ENCODE measurements around the gene MDGA2.
"Not testable (repeated sequence)": the region's sequence is repeated elsewhere in the genome, so short reads cannot be mapped to it uniquely, and the experiment has no call there.

The MDGA2 gene

GRCh38 chr14:47626151-47627035, 49.0 kb downstream of the MDGA2 start:
- Histone ChIP-seq H3K4me3 (no peak overlapping the region), H3K27ac (no peak overlapping the region)

DNA sequence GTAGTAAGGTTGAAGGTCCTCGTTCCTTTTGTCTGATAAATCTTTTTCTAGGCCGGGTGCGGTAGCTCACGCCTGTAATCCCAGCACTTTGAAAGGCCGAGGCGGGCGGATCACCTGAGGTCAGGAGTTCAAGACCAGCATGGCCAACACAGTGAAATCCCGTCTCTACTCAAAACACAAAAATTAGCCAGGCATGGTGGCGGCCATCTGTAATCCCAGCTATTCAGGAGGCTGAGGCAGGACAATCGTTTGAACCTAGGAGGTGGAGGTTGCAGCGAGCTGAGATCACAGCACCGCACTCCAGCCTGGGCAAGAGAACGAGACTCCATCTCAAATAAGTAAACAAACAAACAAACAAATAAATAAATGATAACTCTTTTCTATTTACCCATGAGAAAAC, 51.3 kb downstream of the MDGA2 start:
- H3K27ac ChIP-seq = not testable (repeated sequence)

GRCh38 chr14:47619392-47619791, 56.0 kb downstream of the MDGA2 start:
- Histone ChIP-seq H3K27ac (no peak overlapping the region), H3K4me3 (no peak overlapping the region)

More for the DNA sequence above, 51.3 kb downstream of the MDGA2 start:
- not testable (repeated sequence) for H3K4me3 ChIP-seq

DNA sequence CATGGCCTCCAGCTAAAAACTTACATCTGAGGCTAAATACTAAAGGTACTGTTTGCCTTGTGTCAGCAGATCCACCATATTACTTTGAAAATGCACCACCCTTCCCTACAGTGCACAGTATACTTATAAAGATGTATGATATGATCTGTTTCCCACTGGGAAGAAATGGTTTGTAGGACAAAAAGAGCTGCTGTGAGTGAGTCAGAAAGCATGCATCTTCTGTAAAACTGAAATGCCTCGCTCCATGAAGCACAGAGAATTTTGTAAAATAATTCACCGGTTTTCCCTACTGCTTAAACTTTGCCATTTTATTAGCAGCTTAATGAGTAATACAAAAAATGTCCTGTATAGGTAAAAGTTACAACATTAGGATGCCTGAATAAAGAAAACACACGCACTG, 68.8 kb downstream of the MDGA2 start:
- Histone ChIP-seq H3K27ac (no peak overlapping the region), H3K4me3 (no peak overlapping the region)

DNA sequence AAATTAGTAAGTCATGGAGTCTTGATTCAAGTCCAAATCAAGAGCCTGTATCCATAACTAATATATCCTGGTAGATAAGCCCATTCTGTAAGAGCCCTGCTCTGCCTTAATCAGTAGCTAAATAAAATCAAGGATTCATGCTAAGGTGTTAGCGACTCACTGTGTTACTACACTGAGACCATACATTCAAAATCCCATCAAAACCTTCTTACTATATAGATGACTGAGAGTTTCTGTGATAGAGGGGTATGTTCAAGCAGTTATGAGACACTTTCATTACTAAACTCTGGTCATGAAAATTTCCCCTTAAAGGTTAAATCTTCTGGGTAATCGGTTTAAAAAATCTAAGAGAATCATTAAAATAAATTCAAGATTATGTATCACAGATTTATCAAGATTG, 78.5 kb downstream of the MDGA2 start:
- Histone ChIP-seq H3K27ac (no peak overlapping the region), H3K4me3 (no peak overlapping the region)

DNA sequence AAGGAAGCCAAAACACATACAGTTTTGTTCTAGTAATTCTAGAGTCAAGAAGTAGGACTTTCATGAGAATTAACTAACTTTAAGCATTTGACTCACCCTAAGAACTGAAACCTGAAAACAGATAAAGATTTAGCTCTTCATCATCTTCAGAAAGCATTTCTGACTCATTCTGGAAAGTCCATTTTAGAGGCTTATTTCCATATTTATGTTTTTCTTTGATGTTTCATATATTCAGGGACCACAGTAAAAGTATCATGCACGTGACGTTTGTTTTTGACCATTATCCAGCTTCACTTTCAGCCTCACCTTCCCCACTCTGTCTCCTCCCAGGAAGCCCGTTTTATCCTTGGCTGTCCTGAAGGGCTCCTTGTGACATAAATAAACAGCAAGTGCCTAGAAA, 79.2 kb downstream of the MDGA2 start:
- Histone ChIP-seq H3K4me3 (no peak overlapping the region), H3K27ac (no peak overlapping the region)

DNA sequence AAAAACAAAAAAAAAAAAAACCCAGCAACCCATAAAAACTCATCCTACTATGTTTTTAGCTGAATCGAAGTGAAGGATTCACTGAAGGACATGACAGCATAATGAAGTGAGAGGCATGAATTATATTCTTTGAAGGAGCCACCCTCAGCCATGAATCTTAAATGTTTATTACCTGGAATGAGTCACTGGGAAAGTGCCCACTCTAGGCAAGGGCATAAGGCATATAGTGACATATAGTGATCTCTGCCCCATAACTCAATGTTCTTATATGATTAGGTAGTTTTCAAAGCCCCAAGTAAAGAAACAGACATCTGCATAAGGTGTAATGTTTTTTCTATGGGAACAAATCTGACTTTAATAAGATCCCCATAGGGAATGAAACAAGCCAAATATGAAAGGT, 79.9 kb downstream of the MDGA2 start:
- Histone ChIP-seq H3K4me3 (no peak overlapping the region), H3K27ac (no peak overlapping the region)

DNA sequence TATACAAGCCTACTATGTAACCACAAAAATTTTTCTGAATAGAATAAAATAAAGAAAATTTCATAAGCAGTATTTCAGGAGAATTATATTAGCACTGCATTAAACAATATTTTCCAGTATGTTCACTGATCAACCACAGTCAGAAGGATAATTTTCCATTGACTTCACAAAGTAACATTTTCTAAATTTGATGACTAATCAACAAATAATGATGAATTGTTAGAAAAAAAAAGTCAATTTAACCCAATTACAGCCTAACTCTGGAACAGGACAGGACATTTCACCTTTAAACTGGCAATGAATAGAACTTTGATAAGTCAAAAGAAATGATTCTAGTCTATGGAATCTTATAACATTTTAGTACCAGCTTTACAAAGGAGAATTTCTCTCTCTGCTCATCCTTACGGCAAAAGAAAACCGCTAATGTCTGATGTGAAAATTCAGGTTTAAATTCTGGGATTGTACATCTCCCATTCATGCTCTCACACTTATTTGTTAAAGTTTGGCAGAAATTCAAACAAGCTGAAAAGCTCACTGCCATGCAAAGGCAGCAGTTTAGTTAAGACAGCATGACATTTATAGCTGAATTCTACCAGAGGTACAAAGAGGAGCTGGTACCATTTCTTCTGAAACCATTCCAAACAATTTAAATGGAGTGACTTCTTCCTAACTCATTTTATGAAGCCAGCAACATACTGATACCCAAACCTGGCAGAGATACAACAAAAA, 84.5 kb downstream of the MDGA2 start:
- Histone ChIP-seq H3K27ac (no peak overlapping the region), H3K4me3 (no peak overlapping the region)

DNA sequence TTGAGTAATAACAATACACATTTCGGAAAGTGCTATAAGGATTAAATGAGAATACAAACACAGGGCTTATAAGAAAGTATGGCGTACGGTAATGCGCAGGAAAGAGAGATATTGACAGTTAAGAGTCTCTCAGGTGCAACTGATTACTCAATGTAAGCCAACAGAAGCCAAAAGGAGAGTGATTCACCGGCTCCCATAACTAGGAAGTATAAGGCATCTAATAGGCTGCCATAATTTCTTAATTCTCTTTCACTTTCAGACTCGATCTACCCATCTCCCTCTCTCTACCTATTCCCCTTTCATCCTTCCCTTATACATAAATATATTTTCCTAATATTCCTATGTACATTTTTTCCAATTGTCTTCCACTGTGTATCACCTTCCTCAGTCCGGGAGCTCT, 90.0 kb downstream of the MDGA2 start:
- Histone ChIP-seq H3K4me3 (no peak overlapping the region), H3K27ac (no peak overlapping the region)

DNA sequence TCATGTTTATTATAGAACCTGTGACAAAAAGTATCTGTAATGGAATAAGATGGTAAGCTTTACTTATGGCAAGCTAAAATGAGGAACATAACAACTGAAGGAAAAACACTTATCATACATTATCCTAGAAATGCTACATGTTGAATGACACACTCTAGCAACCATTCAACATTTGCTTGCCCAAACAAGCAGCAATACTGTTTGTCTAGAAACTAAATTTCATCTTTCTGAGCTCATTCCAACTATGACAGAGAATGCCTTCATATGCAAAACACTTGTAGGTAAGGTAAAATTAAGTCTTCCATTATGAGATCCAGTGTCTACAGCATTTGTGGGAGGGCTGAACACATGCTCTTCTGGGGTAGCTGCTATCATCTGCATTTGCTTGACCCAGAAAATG, 108.1 kb downstream of the MDGA2 start:
- Histone ChIP-seq H3K4me3 (no peak overlapping the region), H3K27ac (no peak overlapping the region)

DNA sequence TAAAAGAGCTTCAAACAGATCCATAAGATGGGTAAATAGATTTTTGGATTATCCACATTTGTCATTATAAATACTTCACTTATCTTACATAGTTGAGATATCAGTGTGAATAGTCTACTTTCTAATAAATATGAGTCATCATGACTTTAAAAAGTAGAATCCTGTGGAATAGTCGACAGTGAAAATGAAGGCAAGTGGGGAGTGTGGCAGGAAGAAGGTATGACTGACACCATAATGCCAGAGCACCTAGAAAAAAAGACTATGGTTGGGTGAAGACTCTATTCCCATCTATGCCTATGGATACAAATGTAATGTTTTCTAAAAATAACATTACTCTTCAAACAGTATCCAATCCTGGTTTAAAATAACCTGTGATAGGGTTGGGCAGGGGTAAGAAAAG, 117.5 kb downstream of the MDGA2 start:
- H3K27ac ChIP-seq = no peak overlapping the region
- no peak overlapping the region for H3K4me3 ChIP-seq

DNA sequence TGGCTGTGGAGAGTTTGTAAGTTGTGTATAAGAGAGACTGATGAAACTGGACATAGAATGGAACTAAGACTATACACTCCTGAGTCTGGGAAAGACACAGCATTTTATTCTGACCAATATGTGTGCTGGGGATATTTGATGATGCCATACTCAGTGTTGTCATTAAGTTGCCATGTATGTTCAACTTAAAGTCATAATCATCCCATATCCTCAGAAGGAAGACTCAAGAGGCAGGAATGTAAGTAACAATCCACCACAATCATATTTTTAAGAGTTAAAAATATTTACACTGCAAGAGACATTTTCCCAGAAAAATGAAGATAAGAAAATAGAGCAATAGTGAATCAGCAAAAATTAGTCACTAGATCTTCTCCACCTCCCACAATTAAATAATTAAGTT, 120.1 kb downstream of the MDGA2 start:
- H3K27ac ChIP-seq = no peak overlapping the region
- H3K4me3 ChIP-seq = no peak overlapping the region

DNA sequence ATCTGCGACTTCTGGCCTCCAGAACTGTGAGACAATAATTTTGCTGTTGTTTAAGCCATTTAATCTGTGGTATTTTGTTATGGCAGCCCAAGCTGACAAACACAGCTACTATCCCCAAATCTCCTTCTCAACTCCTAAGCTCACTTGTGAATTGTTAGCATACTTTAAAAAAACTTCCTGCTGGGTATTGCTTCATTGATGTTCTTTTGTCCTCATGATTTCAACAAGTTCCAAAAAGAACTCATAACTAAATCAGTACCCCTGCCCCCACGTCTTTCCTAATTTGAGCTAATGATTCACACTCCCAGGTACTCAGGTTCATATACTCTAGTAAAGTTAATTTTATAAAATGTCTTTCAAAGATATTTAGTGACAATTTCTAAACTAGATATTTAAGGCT, 125.5 kb downstream of the MDGA2 start:
- Histone ChIP-seq H3K4me3 (no peak overlapping the region), H3K27ac (no peak overlapping the region)

DNA sequence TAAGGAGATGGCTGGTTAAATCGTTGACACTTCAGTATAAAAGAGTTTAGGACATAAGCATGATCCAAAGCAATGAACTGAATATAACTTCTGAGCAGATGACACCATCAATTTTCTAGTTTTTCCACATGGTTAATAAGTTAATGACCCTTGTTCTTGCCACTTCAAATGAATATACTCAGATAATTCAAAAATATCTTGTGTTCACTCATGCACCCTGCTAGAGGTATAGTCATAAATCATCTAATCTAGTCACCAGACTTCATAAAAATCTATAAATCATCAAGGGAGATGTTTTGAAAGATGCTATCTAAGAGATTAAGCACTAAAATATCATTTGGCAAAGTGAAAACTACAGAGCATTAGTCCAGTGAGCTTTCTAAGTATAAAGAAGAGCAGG, 131.9 kb downstream of the MDGA2 start:
- no peak overlapping the region for H3K4me3 ChIP-seq
- H3K27ac ChIP-seq = no peak overlapping the region

DNA sequence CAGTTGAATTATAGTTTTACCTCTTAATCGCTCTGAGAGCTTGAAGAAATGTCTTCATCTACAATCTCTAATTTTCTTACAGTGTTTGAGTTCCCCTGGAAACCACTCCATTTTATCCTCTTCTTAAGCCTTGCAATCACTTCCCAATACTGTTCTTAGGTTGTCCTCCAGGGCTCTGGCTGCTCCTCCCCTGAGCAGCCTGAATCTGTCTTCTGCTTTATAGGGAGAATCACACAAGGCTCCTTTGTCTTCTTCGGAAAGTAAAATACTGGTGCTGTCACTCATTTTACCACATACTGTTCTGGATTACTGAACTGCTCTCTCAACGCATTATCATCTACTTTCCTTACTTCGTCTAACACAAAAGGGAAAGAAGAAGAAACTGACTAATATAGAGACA, 133.7 kb downstream of the MDGA2 start:
- H3K4me3 ChIP-seq = no peak overlapping the region

DNA sequence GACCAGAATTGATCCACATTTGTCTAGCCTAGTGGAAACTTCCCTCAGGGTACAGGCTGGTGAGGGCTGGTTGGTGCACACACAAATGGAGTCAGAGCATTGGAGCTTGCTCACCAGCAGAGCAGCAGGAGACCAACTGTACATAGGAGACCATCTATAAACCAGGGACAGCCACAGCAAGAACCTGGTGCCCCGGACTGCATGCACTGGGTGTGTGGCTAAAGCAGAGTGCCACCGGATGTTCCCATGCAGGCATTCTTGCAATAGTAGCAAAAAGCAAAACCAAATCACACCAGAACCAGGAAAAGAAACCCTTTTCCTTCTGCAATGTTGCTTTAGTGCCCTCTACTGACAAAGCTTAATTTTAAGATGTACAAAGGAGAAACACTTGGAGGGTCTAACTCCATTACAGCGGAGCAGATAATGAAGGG, 136.4 kb downstream of the MDGA2 start:
- H3K4me3 ChIP-seq = no peak overlapping the region

More for the DNA sequence above, 133.7 kb downstream of the MDGA2 start:
- no peak overlapping the region for H3K27ac ChIP-seq

GRCh38 chr14:47536341-47536740, 139.1 kb downstream of the MDGA2 start:
- H3K27ac ChIP-seq = no peak overlapping the region
- H3K4me3 ChIP-seq = no peak overlapping the region

More for the DNA sequence above, 136.4 kb downstream of the MDGA2 start:
- no peak overlapping the region for H3K27ac ChIP-seq

DNA sequence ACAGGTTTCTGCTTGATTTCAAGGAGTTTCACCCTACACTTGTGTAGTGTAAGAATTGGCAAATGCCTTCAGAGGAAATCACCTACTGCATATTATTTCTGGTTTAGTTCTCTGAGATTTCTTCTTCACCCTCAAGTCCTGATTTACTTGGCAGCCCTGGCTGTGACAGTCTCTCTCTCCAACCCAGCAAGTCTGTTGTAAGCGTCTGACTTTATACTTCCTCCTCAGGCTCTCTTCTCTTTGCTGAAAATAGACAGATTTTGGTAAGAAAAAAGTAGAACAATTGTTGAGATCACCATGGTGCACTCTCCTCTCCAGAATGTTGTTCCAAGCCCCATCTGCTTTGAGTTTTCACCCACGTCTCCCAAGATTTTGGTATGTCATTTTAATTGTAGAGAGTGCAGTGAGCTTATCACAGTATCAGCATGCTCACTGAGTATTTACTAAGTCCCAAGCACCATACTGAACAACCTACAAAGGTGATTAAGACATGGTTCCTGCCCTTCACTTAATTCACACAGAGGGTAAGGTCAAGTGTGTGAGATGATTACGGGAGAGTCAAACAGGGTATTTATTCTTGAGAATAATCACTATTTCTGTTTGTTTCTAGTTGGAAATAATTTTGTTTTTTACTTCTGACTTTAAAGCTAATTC, 148.7 kb downstream of the MDGA2 start:
- Histone ChIP-seq H3K4me3 (no peak overlapping the region), H3K27ac (no peak overlapping the region)

DNA sequence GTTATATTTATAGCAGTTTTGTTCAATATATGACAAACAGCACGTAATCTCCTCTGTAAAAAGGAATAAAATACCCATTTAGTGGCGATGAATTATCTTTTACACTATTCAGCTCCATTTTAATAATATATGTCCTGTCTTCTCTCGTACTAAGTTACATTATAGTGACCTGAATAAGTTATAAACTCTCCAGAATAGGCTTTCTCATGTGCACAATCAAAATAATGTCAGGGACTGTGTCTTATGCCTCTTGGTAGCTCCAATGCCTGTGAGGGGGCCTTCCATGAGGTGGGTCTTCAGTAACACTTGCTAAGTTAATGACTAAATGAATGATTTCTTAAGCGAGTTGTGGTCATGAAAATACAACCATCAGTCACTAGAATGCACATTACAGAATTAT, 150.9 kb downstream of the MDGA2 start:
- no peak overlapping the region for H3K4me3 ChIP-seq
- no peak overlapping the region for H3K27ac ChIP-seq

GRCh38 chr14:47520382-47520781, 155.0 kb downstream of the MDGA2 start:
- Histone ChIP-seq H3K4me3 (no peak overlapping the region), H3K27ac (no peak overlapping the region)

- H3K27ac ChIP-seq = no peak overlapping the region
- no peak overlapping the region for H3K4me3 ChIP-seq
Measured at GRCh38 chr14:47511829-47512228, 163.6 kb downstream of the MDGA2 start.

All from skin epidermis (tissue), 12 donors.